Stomach (tissue), 4 donors: ENCODE measurements around the gene MAP7D3.

Experiments used
- CTCF ChIP-seq, 7 experiments: fragments of 450-650 bp in 4 of 7; fragments of 200-600 bp in 3 of 7; sonication (generic) in 3 of 7; IDR thresholded peaks; one replicate each; pipeline ENCODE4 v1.5.1; 2016 to 2019; ENCODE audit warnings: antibody characterized with exemption in 7 of 7, control low read depth in 2 of 7, mild to moderate bottlenecking in 1 of 7
- EP300 ChIP-seq: sonication (generic); formaldehyde crosslinking; IDR thresholded peaks from one replicate; pipeline ENCODE4 v1.6.1; 2017; ENCODE audit warnings: antibody characterized with exemption

- TF ChIP-seq CTCF (IDR thresholded peaks at IDR 0.05) (no peak), EP300 (no peak)
These were observed 67.3 kb downstream of the MAP7D3 start for GRCh38 chrX:136183917-136184316.
